Testis (tissue), 3 donors: ENCODE results near the gene BOC. TPM values are rescaled to one million over a fixed set of nuclear protein-coding genes. Genes with fewer than 3 reads are reported as not detected.

Experiments
- DNase-seq: peaks from one replicate; pipeline ENCODE4 v3.0.0-alpha.2; 2019
- H3K27ac ChIP-seq, 2 donors: fragments of 200-600 bp; sonication (generic); one replicate each; pipeline ENCODE4 v1.5.1; 2019
- H3K27me3 ChIP-seq: fragments of 200-600 bp; sonication (generic); one replicate; pipeline ENCODE4 v1.5.1; 2019
- H3K36me3 ChIP-seq: fragments of 200-600 bp; sonication (generic); one replicate; pipeline ENCODE4 v1.5.1; 2017; ENCODE audit warnings: low read depth; ENCODE audit errors: missing control alignments
- H3K4me1 ChIP-seq: fragments of 200-600 bp; sonication (generic); one replicate; pipeline ENCODE4 v1.5.1; 2019
- H3K4me3 ChIP-seq, 2 donors: fragments of 200-600 bp; sonication (generic); one replicate each; pipeline ENCODE4 v1.5.1; 2017 to 2019
- H3K9me3 ChIP-seq: fragments of 200-600 bp; sonication (generic); one replicate; pipeline ENCODE4 v1.5.1; 2017
- CTCF ChIP-seq, 3 experiments: fragments of 450-650 bp in 2 of 3; fragments of 200-600 bp in 1 of 3; sonication (generic) in 1 of 3; IDR thresholded peaks; one replicate each; pipeline ENCODE4 v1.5.1; 2016 to 2019; ENCODE audit warnings: antibody characterized with exemption in 3 of 3, mild to moderate bottlenecking in 2 of 3, moderate library complexity in 1 of 3
- POLR2A ChIP-seq: fragments of 450-650 bp; IDR thresholded peaks from one replicate; pipeline ENCODE4 v1.6.1; 2017; ENCODE audit warnings: antibody characterized with exemption, mild to moderate bottlenecking, moderate library complexity
- whole genome bisulfite sequencing, 2 donors: methylation state at CpG; one replicate each; pipeline ENCODE4 v1.1.5; 2018; 5-methylcytosine and 5-hydroxymethylcytosine counted together
- intact Hi-C: fragments of 100-400 bp; cut with DNase I; formaldehyde crosslinking; loops from one replicate; pipeline ENCODE4 v1.15.1; 2023; ENCODE audit warnings: low total_unique reads
- polyA plus RNA-seq: library from polyadenylated mRNA; stranded (reverse); fragments of 350-450 nt; fragmentation: Illumina TruSeq; extraction: RNeasy Lipid Tissue Mini Kit (QIAGEN cat#74804); gene quantifications from one replicate; pipeline ENCODE4 v1.2.3, GENCODE V29; 2014; ENCODE audit warnings: low read depth, low replicate concordance; ENCODE audit not compliant: insufficient read depth
- total RNA-seq, 2 donors: library from RNA; depleted of rRNA; stranded (reverse); fragments of >200 nt; gene quantifications; one replicate each; pipeline ENCODE4 v1.2.3, GENCODE V29; 2016

The BOC gene
- total and polyA plus RNA-seq, 3 donors from 2014 or later, result 24.5 to 33.6 (median 28.4) TPM

GRCh38 chr3:113177526-113177925 lies 33.8 kb upstream of the BOC start:
- H3K27me3 ChIP-seq, result no peaks in the 10 kb centered on the region
- 84 to 95% methylated on average over 2 of the region's 2 CpGs for WGBS, 2 donors
- no peaks in the 10 kb centered on the region for H3K4me1 ChIP-seq
- H3K4me3 ChIP-seq, result no peak overlapping the region
- intact Hi-C loops, result no loop called here
- no peak for DNase-seq
- no peaks in the 10 kb centered on the region for H3K36me3 ChIP-seq
- no peaks in the 10 kb centered on the region for H3K9me3 ChIP-seq
- TF ChIP-seq POLR2A, result no peak
- no peak for TF ChIP-seq CTCF (IDR thresholded peaks at IDR 0.05)
- no peak overlapping the region for H3K27ac ChIP-seq

GRCh38 chr3:113179235-113179824 lies 32.0 kb upstream of the BOC start:
- Histone ChIP-seq H3K27ac (no peak overlapping the region), H3K4me3 (no peak overlapping the region), H3K36me3 (no peaks in the 10 kb centered on the region), H3K27me3 (no peaks in the 10 kb centered on the region), H3K4me1 (no peaks in the 10 kb centered on the region), H3K9me3 (no peaks in the 10 kb centered on the region)
- no peak for TF ChIP-seq CTCF (IDR thresholded peaks at IDR 0.05)
- TF ChIP-seq POLR2A, result no peak
- no peak for DNase-seq
- intact Hi-C loops, result no loop called here
- 86 to 93% methylated on average over 4 of the region's 4 CpGs for WGBS, 2 donors

- H3K4me3 ChIP-seq, result no peak overlapping the region
- no peaks in the 10 kb centered on the region for H3K9me3 ChIP-seq
- H3K4me1 ChIP-seq, result no peaks in the 10 kb centered on the region
- H3K27me3 ChIP-seq, result no peaks in the 10 kb centered on the region
- no peaks in the 10 kb centered on the region for H3K36me3 ChIP-seq
- WGBS, 2 donors, result 74 to 78% methylated on average over 13 of the region's 13 CpGs
- intact Hi-C loops, result no loop called here
- TF ChIP-seq CTCF (IDR thresholded peaks at IDR 0.05) (no peak), POLR2A (no peak)
- no peak for DNase-seq
- H3K27ac ChIP-seq, result no peak overlapping the region
Measured at GRCh38 chr3:113183748-113184661, 27.4 kb upstream of the BOC start.

GRCh38 chr3:113185194-113185835 lies 26.0 kb upstream of the BOC start:
- no peak overlapping the region for H3K4me3 ChIP-seq
- H3K27ac ChIP-seq, result no peak overlapping the region
- H3K4me1 ChIP-seq, result no peaks in the 10 kb centered on the region
- intact Hi-C loops, result no loop called here
- no peaks in the 10 kb centered on the region for H3K9me3 ChIP-seq
- no peak for DNase-seq
- no peaks in the 10 kb centered on the region for H3K27me3 ChIP-seq
- H3K36me3 ChIP-seq, result no peaks in the 10 kb centered on the region
- TF ChIP-seq CTCF (IDR thresholded peaks at IDR 0.05), result no peak
- TF ChIP-seq POLR2A, result no peak
